HCT116 (cell line): ENCODE measurements around the gene RAD54L2.

ENCODE experiments used
- ATF3 ChIP-seq: IDR thresholded peaks from 2 replicates; pipeline ENCODE4 v1.6.1; 2012
- CEBPB ChIP-seq: IDR thresholded peaks from 2 replicates; pipeline ENCODE4 v1.6.1; 2012; ENCODE audit warnings: low read depth
- CTCF ChIP-seq, 3 experiments: fragments of 200-600 bp in 1 of 3; sonication (generic) in 1 of 3; IDR thresholded peaks in 2 of 3; conservative IDR thresholded peaks in 1 of 3; 2 replicates each; pipeline ENCODE4 v1.5.1; 2012 to 2017; ENCODE audit warnings: low read depth in 2 of 3, low read length in 2 of 3, antibody characterized with exemption in 1 of 3, borderline replicate concordance in 1 of 3, control low read depth in 1 of 3, mild to moderate bottlenecking in 1 of 3, mixed read lengths in 1 of 3, mixed run types in 1 of 3, moderate library complexity in 1 of 3; ENCODE audit not compliant: insufficient read depth in 1 of 3
- EZH2 ChIP-seq: fragments of 200-600 bp; sonication (generic); IDR thresholded peaks from 2 replicates; pipeline ENCODE4 v1.6.1; 2017; ENCODE audit warnings: antibody characterized with exemption, mixed run types
- FOSL1 ChIP-seq: IDR thresholded peaks from 2 replicates; pipeline ENCODE4 v1.6.1; 2012; ENCODE audit warnings: low read depth
- POLR2A ChIP-seq: IDR thresholded peaks from 2 replicates; pipeline ENCODE4 v1.7.0; 2011; ENCODE audit warnings: borderline replicate concordance; ENCODE audit not compliant: insufficient read depth, insufficient read length; ENCODE audit errors: extremely low read depth
- POLR2AphosphoS5 ChIP-seq: IDR thresholded peaks from 2 replicates; pipeline ENCODE4 v1.6.1; 2011; ENCODE audit warnings: mild to moderate bottlenecking, low read depth, low read length, moderate library complexity
- REST ChIP-seq: IDR thresholded peaks from 2 replicates; pipeline ENCODE4 v1.6.1; 2012; ENCODE audit warnings: low read depth
- SIN3A ChIP-seq: IDR thresholded peaks from 2 replicates; pipeline ENCODE4 v1.6.1; 2012; ENCODE audit warnings: low read depth
- SP1 ChIP-seq: IDR thresholded peaks from 2 replicates; pipeline ENCODE4 v1.6.1; 2012; ENCODE audit warnings: low read depth

- no peak for TF ChIP-seq POLR2A
- no peak for TF ChIP-seq POLR2AphosphoS5
- no peak for TF ChIP-seq CTCF (IDR thresholded peaks at IDR 0.05 in 2 of 3, conservative IDR thresholded peaks at IDR 0.05 in 1 of 3; ENCODE audit: borderline replicate concordance in 1 of 3, insufficient read depth in 1 of 3, low read depth in 2 of 3, low read length in 2 of 3)
- TF ChIP-seq SP1 = no peak
- TF ChIP-seq CEBPB = no peak
- TF ChIP-seq EZH2 = no peak
- no peak for TF ChIP-seq SIN3A
- no peak for TF ChIP-seq FOSL1
- no peak for TF ChIP-seq REST
- TF ChIP-seq ATF3 = no peak
Observed at GRCh38 chr3:51502562-51502910, 36.0 kb upstream of the RAD54L2 start.
